WTC11 (cell line): ENCODE data around the gene DENND11. TPM values are rescaled to one million over a fixed set of nuclear protein-coding genes. Genes with fewer than 3 reads are reported as not detected.
A peak's percentile ranks its signal among the peaks of the same experiment; 100 is the strongest.

Source experiments
- AFF4 ChIP-seq: sonication (generic); formaldehyde crosslinking; IDR thresholded peaks from 2 replicates; pipeline ENCODE4 v1.8.1; 2023; ENCODE audit warnings: mild to moderate bottlenecking, missing genetic modification reagents, borderline replicate concordance
- CREM ChIP-seq: sonication (generic); formaldehyde crosslinking; IDR thresholded peaks from 2 replicates; pipeline ENCODE4 v1.8.1; 2022; ENCODE audit warnings: mild to moderate bottlenecking, missing genetic modification reagents, moderate library complexity
- GABPB1 ChIP-seq: sonication (generic); formaldehyde crosslinking; IDR thresholded peaks from 2 replicates; pipeline ENCODE4 v1.8.1; 2023; ENCODE audit warnings: mild to moderate bottlenecking, missing genetic modification reagents
- HMGXB4 ChIP-seq: sonication (generic); formaldehyde crosslinking; IDR thresholded peaks from 2 replicates; pipeline ENCODE4 v1.8.1; 2023; ENCODE audit warnings: mild to moderate bottlenecking, moderate library complexity, missing genetic modification reagents
- IRF1 ChIP-seq: sonication (generic); formaldehyde crosslinking; IDR thresholded peaks from 2 replicates; pipeline ENCODE4 v1.8.0; 2023; ENCODE audit warnings: missing genetic modification reagents
- JAZF1 ChIP-seq: fragments of 250-450 bp; sonication (Bioruptor Pico); IDR thresholded peaks from 2 replicates; pipeline ENCODE4 v1.9.0; 2021; ENCODE audit warnings: moderate library complexity, mild to moderate bottlenecking, inconsistent platforms
- JUN ChIP-seq: sonication (generic); formaldehyde crosslinking; IDR thresholded peaks from 2 replicates; pipeline ENCODE4 v1.8.0; 2023; ENCODE audit warnings: mild to moderate bottlenecking, missing genetic modification reagents
- NFE2L1 ChIP-seq: sonication (generic); formaldehyde crosslinking; IDR thresholded peaks from 2 replicates; pipeline ENCODE4 v1.8.1; 2023; ENCODE audit warnings: missing genetic modification reagents
- NR2C2 ChIP-seq: sonication (generic); formaldehyde crosslinking; IDR thresholded peaks from 2 replicates; pipeline ENCODE4 v1.8.0; 2022; ENCODE audit warnings: mild to moderate bottlenecking, missing genetic modification reagents
- NR3C1 ChIP-seq: sonication (generic); formaldehyde crosslinking; conservative IDR thresholded peaks from 2 replicates; pipeline ENCODE4 v1.8.1; 2023; ENCODE audit warnings: low read depth, mild to moderate bottlenecking, missing genetic modification reagents
- RELA ChIP-seq: sonication (generic); formaldehyde crosslinking; IDR thresholded peaks from 2 replicates; pipeline ENCODE4 v1.8.1; 2022; ENCODE audit warnings: missing genetic modification reagents, mild to moderate bottlenecking, borderline replicate concordance
- SMAD3 ChIP-seq: sonication (generic); formaldehyde crosslinking; IDR thresholded peaks from 2 replicates; pipeline ENCODE4 v1.8.0; 2022; ENCODE audit warnings: missing genetic modification reagents, mild to moderate bottlenecking, borderline replicate concordance
- SP1 ChIP-seq: sonication (generic); formaldehyde crosslinking; conservative IDR thresholded peaks from 2 replicates; pipeline ENCODE4 v1.8.1; 2022; ENCODE audit warnings: missing genetic modification reagents
- TEAD1 ChIP-seq: sonication (generic); formaldehyde crosslinking; IDR thresholded peaks from 2 replicates; pipeline ENCODE4 v1.8.0; 2022; ENCODE audit warnings: mild to moderate bottlenecking, missing genetic modification reagents
- USF1 ChIP-seq: sonication (generic); formaldehyde crosslinking; IDR thresholded peaks from 2 replicates; pipeline ENCODE4 v1.8.0; 2022; ENCODE audit warnings: mild to moderate bottlenecking, missing genetic modification reagents
- ZNF263 ChIP-seq: sonication (generic); formaldehyde crosslinking; IDR thresholded peaks from 2 replicates; pipeline ENCODE4 v1.8.1; 2022; ENCODE audit warnings: low read depth, mild to moderate bottlenecking, moderate library complexity, missing genetic modification reagents
- ZNF425 ChIP-seq: fragments of 250-450 bp; sonication (Bioruptor Pico); conservative IDR thresholded peaks from 2 replicates; pipeline ENCODE4 v1.9.0; 2021; ENCODE audit warnings: mild to moderate bottlenecking
- total RNA-seq: library from RNA; stranded (reverse); gene quantifications from 3 replicates; pipeline ENCODE4 v1.2.3, GENCODE V29; 2021
- TF ChIP-seq, protein P1 (sequence below): sonication (generic); formaldehyde crosslinking; IDR thresholded peaks from 2 replicates; pipeline ENCODE4 v1.8.0; 2023; ENCODE audit warnings: mild to moderate bottlenecking, missing genetic modification reagents
- TF ChIP-seq, protein P2 (sequence below): sonication (generic); formaldehyde crosslinking; IDR thresholded peaks from 2 replicates; pipeline ENCODE4 v1.8.0; 2022; ENCODE audit warnings: mild to moderate bottlenecking, missing genetic modification reagents
- TF ChIP-seq, protein P3 (sequence below): sonication (generic); formaldehyde crosslinking; conservative IDR thresholded peaks from 2 replicates; pipeline ENCODE4 v1.8.1; 2023; ENCODE audit warnings: mild to moderate bottlenecking, low read depth, missing genetic modification reagents, moderate library complexity
- TF ChIP-seq, protein P4 (sequence below): sonication (generic); formaldehyde crosslinking; IDR thresholded peaks from 2 replicates; pipeline ENCODE4 v1.8.1; 2023; ENCODE audit warnings: mild to moderate bottlenecking, missing genetic modification reagents, moderate library complexity

DENND11 gene
- total RNA-seq, 1 experiment from 2014 or later: 22.1 TPM

- TF ChIP-seq, protein P1, sequence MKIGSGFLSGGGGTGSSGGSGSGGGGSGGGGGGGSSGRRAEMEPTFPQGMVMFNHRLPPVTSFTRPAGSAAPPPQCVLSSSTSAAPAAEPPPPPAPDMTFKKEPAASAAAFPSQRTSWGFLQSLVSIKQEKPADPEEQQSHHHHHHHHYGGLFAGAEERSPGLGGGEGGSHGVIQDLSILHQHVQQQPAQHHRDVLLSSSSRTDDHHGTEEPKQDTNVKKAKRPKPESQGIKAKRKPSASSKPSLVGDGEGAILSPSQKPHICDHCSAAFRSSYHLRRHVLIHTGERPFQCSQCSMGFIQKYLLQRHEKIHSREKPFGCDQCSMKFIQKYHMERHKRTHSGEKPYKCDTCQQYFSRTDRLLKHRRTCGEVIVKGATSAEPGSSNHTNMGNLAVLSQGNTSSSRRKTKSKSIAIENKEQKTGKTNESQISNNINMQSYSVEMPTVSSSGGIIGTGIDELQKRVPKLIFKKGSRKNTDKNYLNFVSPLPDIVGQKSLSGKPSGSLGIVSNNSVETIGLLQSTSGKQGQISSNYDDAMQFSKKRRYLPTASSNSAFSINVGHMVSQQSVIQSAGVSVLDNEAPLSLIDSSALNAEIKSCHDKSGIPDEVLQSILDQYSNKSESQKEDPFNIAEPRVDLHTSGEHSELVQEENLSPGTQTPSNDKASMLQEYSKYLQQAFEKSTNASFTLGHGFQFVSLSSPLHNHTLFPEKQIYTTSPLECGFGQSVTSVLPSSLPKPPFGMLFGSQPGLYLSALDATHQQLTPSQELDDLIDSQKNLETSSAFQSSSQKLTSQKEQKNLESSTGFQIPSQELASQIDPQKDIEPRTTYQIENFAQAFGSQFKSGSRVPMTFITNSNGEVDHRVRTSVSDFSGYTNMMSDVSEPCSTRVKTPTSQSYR (CRISPR knock-in tag): 0 out of 2 replicates have a peak, but pooled peaks have one; percentile 36
- no peak for TF ChIP-seq ZNF425 (CRISPR knock-in tag)
- peak; percentile 79 for TF ChIP-seq HMGXB4 (CRISPR knock-in tag)
- TF ChIP-seq NR3C1: no peak
- TF ChIP-seq ZNF263 (CRISPR knock-in tag): no peak
- TF ChIP-seq JAZF1: no peak
- peak; percentile 16; the same call in 1 of the 2 replicates for TF ChIP-seq SMAD3 (CRISPR knock-in tag)
- 0 out of 2 replicates have a peak, but pooled peaks have one; percentile 39 for TF ChIP-seq JUN
- TF ChIP-seq IRF1 (CRISPR knock-in tag): no peak
- TF ChIP-seq RELA (CRISPR knock-in tag): no peak
- TF ChIP-seq NR2C2 (CRISPR knock-in tag): peak; percentile 74; the same call in 1 of the 2 replicates
- TF ChIP-seq, protein P2, sequence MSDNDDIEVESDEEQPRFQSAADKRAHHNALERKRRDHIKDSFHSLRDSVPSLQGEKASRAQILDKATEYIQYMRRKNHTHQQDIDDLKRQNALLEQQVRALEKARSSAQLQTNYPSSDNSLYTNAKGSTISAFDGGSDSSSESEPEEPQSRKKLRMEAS (CRISPR knock-in tag): peak; percentile 76; the same call in 1 of the 2 replicates
- TF ChIP-seq, protein P3, sequence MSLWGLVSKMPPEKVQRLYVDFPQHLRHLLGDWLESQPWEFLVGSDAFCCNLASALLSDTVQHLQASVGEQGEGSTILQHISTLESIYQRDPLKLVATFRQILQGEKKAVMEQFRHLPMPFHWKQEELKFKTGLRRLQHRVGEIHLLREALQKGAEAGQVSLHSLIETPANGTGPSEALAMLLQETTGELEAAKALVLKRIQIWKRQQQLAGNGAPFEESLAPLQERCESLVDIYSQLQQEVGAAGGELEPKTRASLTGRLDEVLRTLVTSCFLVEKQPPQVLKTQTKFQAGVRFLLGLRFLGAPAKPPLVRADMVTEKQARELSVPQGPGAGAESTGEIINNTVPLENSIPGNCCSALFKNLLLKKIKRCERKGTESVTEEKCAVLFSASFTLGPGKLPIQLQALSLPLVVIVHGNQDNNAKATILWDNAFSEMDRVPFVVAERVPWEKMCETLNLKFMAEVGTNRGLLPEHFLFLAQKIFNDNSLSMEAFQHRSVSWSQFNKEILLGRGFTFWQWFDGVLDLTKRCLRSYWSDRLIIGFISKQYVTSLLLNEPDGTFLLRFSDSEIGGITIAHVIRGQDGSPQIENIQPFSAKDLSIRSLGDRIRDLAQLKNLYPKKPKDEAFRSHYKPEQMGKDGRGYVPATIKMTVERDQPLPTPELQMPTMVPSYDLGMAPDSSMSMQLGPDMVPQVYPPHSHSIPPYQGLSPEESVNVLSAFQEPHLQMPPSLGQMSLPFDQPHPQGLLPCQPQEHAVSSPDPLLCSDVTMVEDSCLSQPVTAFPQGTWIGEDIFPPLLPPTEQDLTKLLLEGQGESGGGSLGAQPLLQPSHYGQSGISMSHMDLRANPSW (CRISPR knock-in tag): no peak
- 0 out of 2 replicates have a peak, but pooled peaks have one; percentile 37 for TF ChIP-seq NFE2L1
- TF ChIP-seq AFF4 (CRISPR knock-in tag): peak; percentile 62; the same call in 1 of the 2 replicates
- TF ChIP-seq SP1 (CRISPR knock-in tag): peak; percentile 92
- peak; percentile 92 for TF ChIP-seq GABPB1 (CRISPR knock-in tag)
- TF ChIP-seq, protein P4, sequence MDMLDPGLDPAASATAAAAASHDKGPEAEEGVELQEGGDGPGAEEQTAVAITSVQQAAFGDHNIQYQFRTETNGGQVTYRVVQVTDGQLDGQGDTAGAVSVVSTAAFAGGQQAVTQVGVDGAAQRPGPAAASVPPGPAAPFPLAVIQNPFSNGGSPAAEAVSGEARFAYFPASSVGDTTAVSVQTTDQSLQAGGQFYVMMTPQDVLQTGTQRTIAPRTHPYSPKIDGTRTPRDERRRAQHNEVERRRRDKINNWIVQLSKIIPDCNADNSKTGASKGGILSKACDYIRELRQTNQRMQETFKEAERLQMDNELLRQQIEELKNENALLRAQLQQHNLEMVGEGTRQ: 0 out of 2 replicates have a peak, but pooled peaks have one; percentile 44
- TF ChIP-seq USF1 (CRISPR knock-in tag): no peak
- TF ChIP-seq CREM (CRISPR knock-in tag): peak; percentile 93
- peak; percentile 57; the same call in 1 of the 2 replicates for TF ChIP-seq TEAD1 (CRISPR knock-in tag)
These were observed 36.0 kb upstream of the DENND11 start, which contains the start of gene SSBP1 (continued) for GRCh38 chr7:141737836-141738591.
